Posterior vena cava (tissue), 2 donors: ENCODE data around the gene CYP2U1. TPM values are rescaled to one million over a fixed set of nuclear protein-coding genes. Genes with fewer than 3 reads are reported as not detected.
A peak's percentile ranks its signal among the peaks of the same experiment; 100 is the strongest.
"Not testable (repeated sequence)": the region's sequence is repeated elsewhere in the genome, so short reads cannot be mapped to it uniquely, and the experiment has no call there.

Experiments used
- DNase-seq: peaks from one replicate; pipeline ENCODE4 v3.0.0-alpha.2; 2020; ENCODE audit warnings: low spot score
- intact Hi-C, 2 donors: fragments of 100-400 bp; cut with DNase I; formaldehyde crosslinking; loops; one replicate each; pipeline versions ENCODE4 v1.14.1 to v1.14.2; 2022 to 2023
- long read RNA-seq, 2 donors: library from polyadenylated mRNA; unstranded; transcript quantifications; one replicate each; pipeline ENCODE4 v2.0.0, GENCODE V29; 2020 to 2021
- total RNA-seq, 2 donors: library from RNA; stranded (reverse); fragmentation: NEBNext Ultra II Directional; extraction: Animal tissue kit (Norgen Biotek cat#: 25700); gene quantifications; one replicate each; pipeline ENCODE4 v1.2.1, GENCODE V29; 2021
- donor health status: DM: yes; HTN: yes; CAD: no.
- donor health status: DM: yes; HTN: yes; CAD: no.

CYP2U1 gene
- total RNA-seq, result 10 to 100 TPM; 12.2 to 13.2 TPM
- long read RNA-seq, donor 1, full-length matches to known transcripts, result 5 of 7 reads
- long read RNA-seq, donor 1, partial matches to known transcripts, result 0 of 7 reads
- long read RNA-seq, donor 1, other reads (novel, unspliced or antisense), result 2 of 7 reads
- long read RNA-seq, donor 2, full-length matches to known transcripts, result 1 of 5 reads
- long read RNA-seq, donor 2, partial matches to known transcripts, result 0 of 5 reads
- long read RNA-seq, donor 2, other reads (novel, unspliced or antisense), result 4 of 5 reads

GRCh38 chr4:107930821-107931774 is at the start of gene CYP2U1:
CYP2U1 (plus strand) TSS chr4:107931549; CDS start chr4:107931644, 95 bp downstream.
- intact Hi-C loops, result loop anchor here in 1 of 2 donors (10.0 kb wide), 1 partner anchor 54 kb away; the partner anchor contains the start of gene HADH
- DNase-seq, result peak; percentile 95

GRCh38 chr4:107885865-107886264 is 45.5 kb upstream of the CYP2U1 start:
- no peak for DNase-seq
- intact Hi-C loops, result no loop called here

GRCh38 chr4:107888237-107888636 is 43.1 kb upstream of the CYP2U1 start:
- intact Hi-C loops, result no loop called here
- no peak for DNase-seq

GRCh38 chr4:107890779-107891178 is 40.6 kb upstream of the CYP2U1 start:
- intact Hi-C loops, result no loop called here

GRCh38 chr4:107891299-107891698 is 40.0 kb upstream of the CYP2U1 start:
- intact Hi-C loops, result no loop called here
- DNase-seq, result no peak

More at GRCh38 chr4:107890779-107891178, 40.6 kb upstream of the CYP2U1 start:
- DNase-seq, result no peak

GRCh38 chr4:107893171-107894137 is 37.9 kb upstream of the CYP2U1 start:
- intact Hi-C loops, result no loop called here
- DNase-seq, result no peak

- no peak for DNase-seq
- intact Hi-C loops, result no loop called here
These were observed 37.2 kb upstream of the CYP2U1 start for GRCh38 chr4:107894138-107894603.

GRCh38 chr4:107896158-107896645 is 35.1 kb upstream of the CYP2U1 start:
- no peak for DNase-seq
- intact Hi-C loops, result loop anchor here in 1 of 2 donors (2.0 kb wide), 1 partner anchor 23 kb away; no protein-coding TSS in a partner anchor

- DNase-seq, result no peak
- intact Hi-C loops, result loop anchor here in 1 of 2 donors (2.0 kb wide), 1 partner anchor 24 kb away; no protein-coding TSS in a partner anchor
These were observed 34.7 kb upstream of the CYP2U1 start for GRCh38 chr4:107896646-107897045.

- DNase-seq, result no peak
- intact Hi-C loops, result loop anchor here in 1 of 2 donors (2.0 kb wide), 1 partner anchor 25 kb away; no protein-coding TSS in a partner anchor
These were observed 33.5 kb upstream of the CYP2U1 start for GRCh38 chr4:107897823-107898222.

GRCh38 chr4:107900067-107900466 is 31.3 kb upstream of the CYP2U1 start:
- intact Hi-C loops, result no loop called here

GRCh38 chr4:107900508-107900907 is 30.8 kb upstream of the CYP2U1 start:
- intact Hi-C loops, result no loop called here

More at GRCh38 chr4:107900067-107900466, 31.3 kb upstream of the CYP2U1 start:
- DNase-seq, result no peak

GRCh38 chr4:107901213-107901934 is 30.0 kb upstream of the CYP2U1 start:
- intact Hi-C loops, result no loop called here
- no peak for DNase-seq

More at GRCh38 chr4:107900508-107900907, 30.8 kb upstream of the CYP2U1 start:
- DNase-seq, result no peak

- intact Hi-C loops, result no loop called here
- no peak for DNase-seq
These were observed 28.6 kb upstream of the CYP2U1 start for GRCh38 chr4:107902715-107903114.

GRCh38 chr4:107905082-107905481 is 26.3 kb upstream of the CYP2U1 start:
- DNase-seq, intact Hi-C loops: not testable (repeated sequence)

- DNase-seq, result no peak
- intact Hi-C loops, result no loop called here
These were observed 24.8 kb upstream of the CYP2U1 start for GRCh38 chr4:107906458-107907100.

GRCh38 chr4:107908377-107908776 is 23.0 kb upstream of the CYP2U1 start:
- intact Hi-C loops, result no loop called here
- DNase-seq, result no peak
